NCI-H2081 treated with DMSO at 0.1 percent for 48 hours (cell line): ENCODE data around the gene ANK2.

ENCODE experiments used
- DNase-seq: peaks from one replicate; lab custom pipeline; 2025; lab: John Stamatoyannopoulos, UW

Gene ANK2

GRCh38 chr4:113290666-113291065 lies 241.2 kb downstream of the ANK2 start:
- no peak for DNase-seq

- peak; percentile 16 for DNase-seq
These were observed 243.1 kb downstream of the ANK2 start for GRCh38 chr4:113292371-113293042.

- no peak for DNase-seq
These were observed 243.6 kb downstream of the ANK2 start for GRCh38 chr4:113293043-113293560.

- no peak for DNase-seq
These were observed 244.2 kb downstream of the ANK2 start for GRCh38 chr4:113293674-113294073.

GRCh38 chr4:113294908-113295307 lies 245.5 kb downstream of the ANK2 start:
- no peak for DNase-seq

- no peak for DNase-seq
These were observed 251.0 kb downstream of the ANK2 start for GRCh38 chr4:113300471-113300928.

- DNase-seq, result no peak
These were observed 252.6 kb downstream of the ANK2 start for GRCh38 chr4:113302051-113302450.

GRCh38 chr4:113303315-113303714 lies 253.9 kb downstream of the ANK2 start:
- DNase-seq, result no peak

- no peak for DNase-seq
These were observed 261.6 kb downstream of the ANK2 start for GRCh38 chr4:113311047-113311446.

GRCh38 chr4:113312529-113312928 lies 263.1 kb downstream of the ANK2 start:
- no peak for DNase-seq

GRCh38 chr4:113314426-113314825 lies 265.0 kb downstream of the ANK2 start:
- DNase-seq, result no peak

- DNase-seq, result no peak
These were observed 267.4 kb downstream of the ANK2 start for GRCh38 chr4:113316879-113317278.

- no peak for DNase-seq
These were observed 268.1 kb downstream of the ANK2 start for GRCh38 chr4:113317523-113317922.

- no peak for DNase-seq
These were observed 273.3 kb downstream of the ANK2 start for GRCh38 chr4:113322736-113323135.

GRCh38 chr4:113325876-113326615 lies 276.6 kb downstream of the ANK2 start:
- no peak for DNase-seq

- DNase-seq, result no peak
These were observed 278.0 kb downstream of the ANK2 start for GRCh38 chr4:113327494-113327893.

- no peak for DNase-seq
These were observed 279.1 kb downstream of the ANK2 start for GRCh38 chr4:113328514-113328913.

GRCh38 chr4:113330200-113330599 lies 280.7 kb downstream of the ANK2 start:
- no peak for DNase-seq

- DNase-seq, result no peak
These were observed 282.4 kb downstream of the ANK2 start for GRCh38 chr4:113331811-113332210.

GRCh38 chr4:113332701-113333100 lies 283.2 kb downstream of the ANK2 start:
- DNase-seq, result no peak

- no peak for DNase-seq
These were observed 286.3 kb downstream of the ANK2 start for GRCh38 chr4:113335746-113336145.

- no peak for DNase-seq
These were observed 287.1 kb downstream of the ANK2 start for GRCh38 chr4:113336556-113336955.

- no peak for DNase-seq
These were observed 290.0 kb downstream of the ANK2 start for GRCh38 chr4:113339430-113339813.
